Stomach (tissue), 4 donors: ENCODE measurements around the gene NPIPB6.

ENCODE experiments used
- CTCF ChIP-seq, 7 experiments: fragments of 450-650 bp in 4 of 7; fragments of 200-600 bp in 3 of 7; sonication (generic) in 3 of 7; IDR thresholded peaks; one replicate each; pipeline ENCODE4 v1.5.1; 2016 to 2019; ENCODE audit warnings: antibody characterized with exemption in 7 of 7, control low read depth in 2 of 7, mild to moderate bottlenecking in 1 of 7
- POLR2A ChIP-seq, 4 donors: fragments of 450-650 bp; IDR thresholded peaks; one replicate each; pipeline ENCODE4 v1.6.1; 2016; ENCODE audit warnings: antibody characterized with exemption in 4 of 4, control low read depth in 2 of 4, mild to moderate bottlenecking in 1 of 4, moderate library complexity in 1 of 4
- POLR2AphosphoS5 ChIP-seq, 3 donors: sonication (generic); formaldehyde crosslinking; IDR thresholded peaks; one replicate each; pipeline ENCODE4 v1.6.1; 2016; ENCODE audit warnings: antibody characterized with exemption in 3 of 3

- TF ChIP-seq CTCF (IDR thresholded peaks at IDR 0.05) (no peak), POLR2AphosphoS5 (IDR thresholded peaks at IDR 0.05) (no peak), POLR2A (IDR thresholded peaks at IDR 0.05) (no peak)
Measured at GRCh38 chr16:28304214-28304613, 59.1 kb downstream of the NPIPB6 start.
